T-helper 1 cell treated with Interleukin-12 subunit alpha and Interleukin-12 subunit beta and Interleukin-4 antibody, amounts not matched to agents 30 μg/mL and 1 μg/mL, for 36 hours (primary cell): Measurements from ENCODE around the gene LSAMP.

ENCODE experiments used
- H3K27ac Mint-ChIP-seq: one replicate; pipeline ENCODE4 v1.8.0; 2021; ENCODE audit warnings: mild to moderate bottlenecking, mixed read lengths
- H3K27me3 Mint-ChIP-seq: one replicate; pipeline ENCODE4 v1.8.0; 2021; ENCODE audit warnings: low read depth, mixed read lengths
- H3K36me3 Mint-ChIP-seq: one replicate; pipeline ENCODE4 v1.8.0; 2021; ENCODE audit warnings: low read depth, mixed read lengths
- H3K4me1 Mint-ChIP-seq: one replicate; pipeline ENCODE4 v1.8.0; 2021; ENCODE audit warnings: low read depth, mixed read lengths
- H3K4me3 Mint-ChIP-seq: one replicate; pipeline ENCODE4 v1.8.0; 2021; ENCODE audit warnings: mild to moderate bottlenecking, moderate library complexity, mixed read lengths
- H3K9me3 Mint-ChIP-seq: one replicate; pipeline ENCODE4 v1.8.0; 2021; ENCODE audit warnings: mixed read lengths

LSAMP gene

GRCh38 chr3:115827495-115827894 is 617.8 kb downstream of the LSAMP start:
- Mint-ChIP-seq H3K36me3 (no peaks in the 10 kb centered on the region), H3K9me3 (no peaks in the 10 kb centered on the region), H3K27me3 (peaks cover 14% of the 10 kb centered on the region), H3K4me1 (no peaks in the 10 kb centered on the region), H3K27ac (no peak overlapping the region), H3K4me3 (no peak overlapping the region)

DNA sequence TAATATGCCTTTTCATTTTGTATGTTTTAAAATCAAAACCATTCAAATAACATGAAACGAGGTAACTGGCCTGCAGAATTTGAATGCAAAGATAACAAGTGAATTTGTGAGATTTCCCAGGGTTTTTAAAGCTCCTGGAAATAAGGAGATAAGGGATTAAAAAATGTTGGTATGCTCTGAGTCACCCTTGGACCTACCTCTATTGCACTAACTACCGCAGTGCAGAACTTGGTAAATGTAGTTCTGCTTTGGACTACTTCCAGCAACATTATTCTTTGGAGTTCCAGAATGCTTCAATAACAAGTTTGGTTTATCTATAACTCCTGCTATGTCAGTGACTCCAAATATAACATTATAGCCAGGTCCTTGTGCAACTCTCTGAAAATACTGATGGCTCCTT is 620.2 kb downstream of the LSAMP start:
- Mint-ChIP-seq H3K4me3 (no peak overlapping the region), H3K4me1 (no peaks in the 10 kb centered on the region), H3K36me3 (no peaks in the 10 kb centered on the region), H3K27me3 (peaks cover 9% of the 10 kb centered on the region), H3K9me3 (no peaks in the 10 kb centered on the region), H3K27ac (no peak overlapping the region)

GRCh38 chr3:115823083-115823482 is 622.2 kb downstream of the LSAMP start:
- Mint-ChIP-seq H3K27ac (no peak overlapping the region), H3K27me3 (peaks cover 9% of the 10 kb centered on the region), H3K9me3 (no peaks in the 10 kb centered on the region), H3K36me3 (no peaks in the 10 kb centered on the region), H3K4me3 (no peak overlapping the region), H3K4me1 (no peaks in the 10 kb centered on the region)

- H3K4me1 Mint-ChIP-seq: no peaks in the 10 kb centered on the region
- no peak overlapping the region for H3K4me3 Mint-ChIP-seq
- no peaks in the 10 kb centered on the region for H3K9me3 Mint-ChIP-seq
- peaks cover 4% of the 10 kb centered on the region for H3K27me3 Mint-ChIP-seq
- H3K36me3 Mint-ChIP-seq: no peaks in the 10 kb centered on the region
- no peak overlapping the region for H3K27ac Mint-ChIP-seq
Measured at GRCh38 chr3:115822579-115822978, 622.7 kb downstream of the LSAMP start.

GRCh38 chr3:115819785-115820384 is 625.4 kb downstream of the LSAMP start:
- Mint-ChIP-seq H3K4me3 (no peak overlapping the region), H3K27me3 (peaks cover 5% of the 10 kb centered on the region), H3K4me1 (peaks cover under 1% of the 10 kb centered on the region), H3K9me3 (no peaks in the 10 kb centered on the region), H3K27ac (no peak overlapping the region), H3K36me3 (no peaks in the 10 kb centered on the region)

GRCh38 chr3:115814778-115815380 is 630.4 kb downstream of the LSAMP start:
- no peaks in the 10 kb centered on the region for H3K9me3 Mint-ChIP-seq
- H3K4me1 Mint-ChIP-seq: peaks cover 2% of the 10 kb centered on the region
- no peaks in the 10 kb centered on the region for H3K36me3 Mint-ChIP-seq
- no peak overlapping the region for H3K4me3 Mint-ChIP-seq
- no peak overlapping the region for H3K27ac Mint-ChIP-seq
- peaks cover 26% of the 10 kb centered on the region for H3K27me3 Mint-ChIP-seq

DNA sequence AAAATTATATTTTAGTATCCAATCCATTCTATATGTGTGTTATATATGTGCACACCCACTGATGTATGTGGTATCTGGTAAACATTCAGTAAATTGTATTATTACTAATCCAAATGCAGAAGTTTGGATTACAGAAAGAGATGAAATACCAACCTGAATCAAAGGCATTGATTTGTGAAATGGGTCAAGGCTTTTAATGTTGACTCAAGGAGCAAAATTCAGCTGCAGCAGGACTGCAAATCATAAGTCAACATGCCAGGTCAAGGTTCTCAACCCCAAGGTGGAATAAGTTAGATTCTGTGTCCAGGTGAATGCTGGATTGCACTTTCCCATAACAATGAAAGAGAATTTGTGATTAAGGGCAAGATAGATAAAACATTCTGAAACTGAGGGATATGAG is 631.3 kb downstream of the LSAMP start:
- no peak overlapping the region for H3K4me3 Mint-ChIP-seq
- H3K27me3 Mint-ChIP-seq: peaks cover 33% of the 10 kb centered on the region
- no peaks in the 10 kb centered on the region for H3K9me3 Mint-ChIP-seq
- H3K36me3 Mint-ChIP-seq: no peaks in the 10 kb centered on the region
- H3K27ac Mint-ChIP-seq: no peak overlapping the region
- peaks cover 2% of the 10 kb centered on the region for H3K4me1 Mint-ChIP-seq

DNA sequence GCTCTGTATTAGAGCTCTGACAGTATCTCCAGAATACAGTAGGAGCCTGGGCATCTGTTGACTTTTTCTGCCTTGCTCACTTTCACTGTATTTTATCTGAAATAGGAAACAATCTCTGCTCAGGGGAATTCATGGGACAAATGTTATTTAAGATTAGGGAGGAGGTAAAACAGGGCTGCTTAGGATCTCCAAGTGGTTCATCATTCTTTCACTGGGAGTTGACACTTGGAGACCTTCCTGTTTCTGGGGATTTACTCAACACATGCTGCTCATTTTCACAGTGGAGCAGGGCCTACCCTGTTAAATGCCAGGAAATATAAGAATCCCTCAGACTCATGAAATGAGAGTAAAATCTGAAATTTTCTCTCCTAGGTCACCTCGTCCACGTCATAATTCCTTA is 636.5 kb downstream of the LSAMP start:
- Mint-ChIP-seq H3K27me3 (peaks cover 47% of the 10 kb centered on the region), H3K9me3 (no peaks in the 10 kb centered on the region), H3K36me3 (no peaks in the 10 kb centered on the region), H3K27ac (no peak overlapping the region), H3K4me3 (no peak overlapping the region), H3K4me1 (no peaks in the 10 kb centered on the region)

- H3K4me1 Mint-ChIP-seq: no peaks in the 10 kb centered on the region
- H3K27ac Mint-ChIP-seq: no peak overlapping the region
- no peaks in the 10 kb centered on the region for H3K36me3 Mint-ChIP-seq
- H3K9me3 Mint-ChIP-seq: no peaks in the 10 kb centered on the region
- peaks cover 52% of the 10 kb centered on the region for H3K27me3 Mint-ChIP-seq
- no peak overlapping the region for H3K4me3 Mint-ChIP-seq
Measured at GRCh38 chr3:115808244-115808643, 637.0 kb downstream of the LSAMP start.

DNA sequence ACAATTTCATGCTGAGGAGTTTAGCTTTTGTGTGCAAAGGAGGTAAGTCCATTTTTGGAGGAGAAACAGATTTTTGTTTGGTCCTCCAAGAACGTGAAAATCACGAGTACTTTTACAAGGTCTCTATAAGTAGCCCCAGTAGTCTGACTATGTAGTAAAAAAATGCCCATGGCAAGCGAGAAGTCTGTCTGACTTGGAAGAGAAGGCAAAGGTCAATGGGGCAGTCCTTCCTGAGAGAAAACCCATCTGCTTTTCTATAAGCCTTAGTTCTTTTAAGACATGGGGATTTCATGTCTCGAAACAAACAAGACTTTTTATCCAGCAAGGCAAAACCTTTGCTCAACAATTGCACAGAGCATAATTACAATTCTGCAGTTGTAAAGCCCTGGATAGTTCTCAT is 638.8 kb downstream of the LSAMP start:
- Mint-ChIP-seq H3K9me3 (no peaks in the 10 kb centered on the region), H3K4me3 (no peak overlapping the region), H3K27ac (no peak overlapping the region), H3K36me3 (no peaks in the 10 kb centered on the region), H3K4me1 (no peaks in the 10 kb centered on the region), H3K27me3 (peaks cover 62% of the 10 kb centered on the region)

- Mint-ChIP-seq H3K27me3 (peaks cover 53% of the 10 kb centered on the region), H3K36me3 (no peaks in the 10 kb centered on the region), H3K4me1 (no peaks in the 10 kb centered on the region), H3K4me3 (no peak overlapping the region), H3K9me3 (no peaks in the 10 kb centered on the region), H3K27ac (no peak overlapping the region)
Measured at GRCh38 chr3:115805520-115805919, 639.8 kb downstream of the LSAMP start.

- no peaks in the 10 kb centered on the region for H3K36me3 Mint-ChIP-seq
- no peak overlapping the region for H3K4me3 Mint-ChIP-seq
- no peaks in the 10 kb centered on the region for H3K9me3 Mint-ChIP-seq
- no peak overlapping the region for H3K27ac Mint-ChIP-seq
- peaks cover 50% of the 10 kb centered on the region for H3K27me3 Mint-ChIP-seq
- H3K4me1 Mint-ChIP-seq: no peaks in the 10 kb centered on the region
Measured at GRCh38 chr3:115804713-115805119, 640.6 kb downstream of the LSAMP start.

GRCh38 chr3:115804200-115804599 is 641.1 kb downstream of the LSAMP start:
- Mint-ChIP-seq H3K27me3 (peaks cover 45% of the 10 kb centered on the region), H3K9me3 (no peaks in the 10 kb centered on the region), H3K4me3 (no peak overlapping the region), H3K36me3 (no peaks in the 10 kb centered on the region), H3K4me1 (no peaks in the 10 kb centered on the region), H3K27ac (no peak overlapping the region)

DNA sequence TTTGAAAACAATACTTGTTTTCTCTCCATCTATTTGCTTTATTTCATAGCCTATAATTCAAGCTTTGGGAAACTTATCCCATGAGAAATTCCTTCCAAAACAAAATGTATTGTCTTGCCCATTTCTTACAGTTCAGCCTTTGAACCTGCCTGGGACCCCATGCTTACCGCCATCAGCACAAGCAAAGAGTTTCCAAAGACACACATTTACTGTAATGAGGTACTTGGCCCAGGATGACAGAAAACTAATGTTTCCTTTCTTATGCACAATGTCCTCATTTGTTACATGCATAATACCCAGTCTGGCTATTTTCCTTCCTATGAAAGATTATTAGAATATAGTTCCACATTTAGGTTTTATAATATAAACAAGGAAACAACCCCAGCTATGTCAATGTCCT is 641.6 kb downstream of the LSAMP start:
- peaks cover 44% of the 10 kb centered on the region for H3K27me3 Mint-ChIP-seq
- H3K4me1 Mint-ChIP-seq: no peaks in the 10 kb centered on the region
- no peak overlapping the region for H3K27ac Mint-ChIP-seq
- no peak overlapping the region for H3K4me3 Mint-ChIP-seq
- H3K9me3 Mint-ChIP-seq: no peaks in the 10 kb centered on the region
- no peaks in the 10 kb centered on the region for H3K36me3 Mint-ChIP-seq

GRCh38 chr3:115800489-115801075 is 644.7 kb downstream of the LSAMP start:
- Mint-ChIP-seq H3K36me3 (no peaks in the 10 kb centered on the region), H3K9me3 (no peaks in the 10 kb centered on the region), H3K4me1 (no peaks in the 10 kb centered on the region), H3K27me3 (peaks cover 34% of the 10 kb centered on the region), H3K4me3 (no peak overlapping the region), H3K27ac (no peak overlapping the region)
